ENCODE results near the gene PAF1.

The PAF1 gene

DNA sequence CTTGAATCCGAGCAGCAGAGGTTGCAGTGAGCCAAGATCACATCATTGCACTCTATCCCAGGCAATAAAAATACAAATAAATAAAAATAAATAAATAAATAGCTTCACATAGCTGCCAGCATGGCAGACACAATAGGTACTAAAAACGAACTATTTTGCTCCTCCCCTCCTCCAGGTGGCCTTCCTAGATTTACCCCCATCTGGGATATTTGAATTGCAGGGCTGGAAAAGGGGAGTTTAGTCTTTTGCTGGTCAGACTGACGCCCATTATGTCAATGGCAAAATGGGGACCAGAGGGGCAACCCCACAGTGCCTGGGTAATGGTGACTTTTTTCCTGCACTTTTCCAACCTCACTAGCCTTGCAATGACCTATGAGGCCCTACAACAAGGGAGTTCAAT is 54.4 kb downstream of the PAF1 start:
- ATAC-seq, result no peak
- no peak for TF ChIP-seq SNAI2 (CRISPR knock-in tag; IDR thresholded peaks at IDR 0.05)
- no peak for TF ChIP-seq TSHZ2 (CRISPR knock-in tag; IDR thresholded peaks at IDR 0.05)
- TF ChIP-seq, protein P1, sequence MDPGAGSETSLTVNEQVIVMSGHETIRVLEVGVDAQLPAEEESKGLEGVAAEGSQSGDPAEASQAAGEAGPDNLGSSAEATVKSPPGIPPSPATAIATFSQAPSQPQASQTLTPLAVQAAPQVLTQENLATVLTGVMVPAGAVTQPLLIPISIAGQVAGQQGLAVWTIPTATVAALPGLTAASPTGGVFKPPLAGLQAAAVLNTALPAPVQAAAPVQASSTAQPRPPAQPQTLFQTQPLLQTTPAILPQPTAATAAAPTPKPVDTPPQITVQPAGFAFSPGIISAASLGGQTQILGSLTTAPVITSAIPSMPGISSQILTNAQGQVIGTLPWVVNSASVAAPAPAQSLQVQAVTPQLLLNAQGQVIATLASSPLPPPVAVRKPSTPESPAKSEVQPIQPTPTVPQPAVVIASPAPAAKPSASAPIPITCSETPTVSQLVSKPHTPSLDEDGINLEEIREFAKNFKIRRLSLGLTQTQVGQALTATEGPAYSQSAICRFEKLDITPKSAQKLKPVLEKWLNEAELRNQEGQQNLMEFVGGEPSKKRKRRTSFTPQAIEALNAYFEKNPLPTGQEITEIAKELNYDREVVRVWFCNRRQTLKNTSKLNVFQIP (CRISPR knock-in tag; IDR thresholded peaks at IDR 0.05; ENCODE audit: borderline replicate concordance, low read depth), result no peak
- TF ChIP-seq OSR1 (CRISPR knock-in tag; IDR thresholded peaks at IDR 0.05), result no peak
- TF ChIP-seq TOX (CRISPR knock-in tag; IDR thresholded peaks at IDR 0.05; ENCODE audit: borderline replicate concordance), result no peak
- no peak for TF ChIP-seq ESRRG (CRISPR knock-in tag; IDR thresholded peaks at IDR 0.05)
- no peak for TF ChIP-seq RARB (CRISPR knock-in tag; IDR thresholded peaks at IDR 0.05)
- TF ChIP-seq ARNTL (CRISPR knock-in tag; IDR thresholded peaks at IDR 0.05; ENCODE audit: borderline replicate concordance, low read depth), result no peak
- no peak for TF ChIP-seq BACH2 (CRISPR knock-in tag; IDR thresholded peaks at IDR 0.05; ENCODE audit: borderline replicate concordance)
- no peak for TF ChIP-seq CSRNP3 (CRISPR knock-in tag; IDR thresholded peaks at IDR 0.05)
- TF ChIP-seq ISL1 (CRISPR knock-in tag; IDR thresholded peaks at IDR 0.05), result no peak
- no peak for TF ChIP-seq PPARA (CRISPR knock-in tag; IDR thresholded peaks at IDR 0.05; ENCODE audit: borderline replicate concordance)
- TF ChIP-seq ZNF70 (CRISPR knock-in tag; IDR thresholded peaks at IDR 0.05), result no peak
- TF ChIP-seq CSDC2 (CRISPR knock-in tag; IDR thresholded peaks at IDR 0.05), result no peak
- TF ChIP-seq TCF4 (CRISPR knock-in tag; IDR thresholded peaks at IDR 0.05; ENCODE audit: borderline replicate concordance), result no peak
- TF ChIP-seq ZC3H10 (CRISPR knock-in tag; IDR thresholded peaks at IDR 0.05), result no peak
